Measurements from ENCODE around the gene CUL3. TPM values are rescaled to one million over a fixed set of nuclear protein-coding genes. Genes with fewer than 3 reads are reported as not detected.

Gene CUL3
- 93.3 and 104 TPM in 2 replicates for total RNA-seq
- long read RNA-seq, full-length matches to known transcripts = 2 of 16 reads
- long read RNA-seq, partial matches to known transcripts = 6 of 16 reads
- long read RNA-seq, other reads (novel, unspliced or antisense) = 8 of 16 reads

- H3K36me3 Mint-ChIP-seq (ENCODE audit: insufficient read depth) = peaks cover 3% of the 10 kb centered on the region
- H3K9me3 Mint-ChIP-seq (ENCODE audit: low read depth) = no peaks in the 10 kb centered on the region
- no peak for TF ChIP-seq CTCF (IDR thresholded peaks at IDR 0.05; ENCODE audit: unreplicated experiment)
- peak within 1 kb of the TSS; percentile 99 for H3K4me3 Mint-ChIP-seq (ENCODE audit: low read depth)
- H3K27me3 Mint-ChIP-seq = no peaks in the 10 kb centered on the region
- peak; percentile 100 for DNase-seq (ENCODE audit: low spot score, unreplicated experiment)
- H3K4me1 Mint-ChIP-seq (ENCODE audit: low read depth) = peaks cover 21% of the 10 kb centered on the region
- H3K27ac Mint-ChIP-seq = peak within 1 kb of the TSS; percentile 99
Measured at GRCh38 chr2:224585211-224586088, at the start of gene CUL3. CUL3 (minus strand) TSS chr2:224585363; CDS start chr2:224585009, 354 bp downstream.

- Mint-ChIP-seq H3K4me3 (ENCODE audit: low read depth) (no peak overlapping the region), H3K27ac (no peak overlapping the region), H3K9me3 (ENCODE audit: low read depth) (no peaks in the 10 kb centered on the region), H3K4me1 (ENCODE audit: low read depth) (no peaks in the 10 kb centered on the region), H3K27me3 (no peaks in the 10 kb centered on the region), H3K36me3 (ENCODE audit: insufficient read depth) (no peaks in the 10 kb centered on the region)
- no peak for TF ChIP-seq CTCF (IDR thresholded peaks at IDR 0.05; ENCODE audit: unreplicated experiment)
- no peak for DNase-seq (ENCODE audit: low spot score, unreplicated experiment)
Measured at GRCh38 chr2:224630659-224631550, 45.7 kb upstream of the CUL3 start.

- Mint-ChIP-seq H3K4me1 (ENCODE audit: low read depth) (no peaks in the 10 kb centered on the region), H3K9me3 (ENCODE audit: low read depth) (no peaks in the 10 kb centered on the region), H3K27me3 (no peaks in the 10 kb centered on the region), H3K27ac (no peak overlapping the region), H3K36me3 (ENCODE audit: insufficient read depth) (no peaks in the 10 kb centered on the region), H3K4me3 (ENCODE audit: low read depth) (no peak overlapping the region)
- no peak for TF ChIP-seq CTCF (IDR thresholded peaks at IDR 0.05; ENCODE audit: unreplicated experiment)
- no peak for DNase-seq (ENCODE audit: low spot score, unreplicated experiment)
Measured at GRCh38 chr2:224628416-224628815, 43.3 kb upstream of the CUL3 start.

- TF ChIP-seq CTCF (IDR thresholded peaks at IDR 0.05; ENCODE audit: unreplicated experiment) = no peak
- Mint-ChIP-seq H3K36me3 (ENCODE audit: insufficient read depth) (no peaks in the 10 kb centered on the region), H3K27ac (no peak overlapping the region), H3K4me3 (ENCODE audit: low read depth) (no peak overlapping the region), H3K27me3 (no peaks in the 10 kb centered on the region), H3K9me3 (ENCODE audit: low read depth) (no peaks in the 10 kb centered on the region), H3K4me1 (ENCODE audit: low read depth) (no peaks in the 10 kb centered on the region)
- DNase-seq (ENCODE audit: low spot score, unreplicated experiment) = no peak
Measured at GRCh38 chr2:224626735-224627134, 41.6 kb upstream of the CUL3 start.
